Mesenchymal stem cell (in vitro differentiated cells and primary cell): ENCODE data around the gene GTPBP4.
A peak's percentile ranks its signal among the peaks of the same experiment; 100 is the strongest.

ENCODE experiments used
- DNase-seq: peaks from one replicate; pipeline ENCODE4 v3.0.0-alpha.2; 2013
- H2AFZ ChIP-seq: one replicate; pipeline ENCODE4 v1.6.1; 2013; ENCODE audit warnings: low read depth, mild to moderate bottlenecking, control low read depth, inconsistent platforms, low read length, moderate library complexity
- H2AK5ac ChIP-seq: 2 replicates; pipeline ENCODE4 v1.6.1; 2013; ENCODE audit warnings: low read length, moderate library complexity, mild to moderate bottlenecking, inconsistent platforms; ENCODE audit not compliant: severe bottlenecking
- H2BK120ac ChIP-seq: one replicate; pipeline ENCODE4 v1.6.1; 2013; ENCODE audit warnings: low read depth, mild to moderate bottlenecking, inconsistent platforms, low read length, moderate library complexity
- H2BK12ac ChIP-seq, 2 experiments: one replicate each; pipeline ENCODE4 v1.6.1; 2013; ENCODE audit warnings: inconsistent platforms in 2 of 2, low read length in 2 of 2, mild to moderate bottlenecking in 2 of 2, moderate library complexity in 2 of 2, control low read depth in 1 of 2
- H2BK15ac ChIP-seq: one replicate; pipeline ENCODE4 v1.6.1; 2013; ENCODE audit warnings: mild to moderate bottlenecking, low read depth, inconsistent platforms; ENCODE audit not compliant: poor library complexity, severe bottlenecking
- H2BK5ac ChIP-seq: 2 replicates; pipeline ENCODE4 v1.6.1; 2013; ENCODE audit warnings: low read depth, mild to moderate bottlenecking, low read length, control low read depth, inconsistent platforms; ENCODE audit not compliant: poor library complexity, severe bottlenecking
- H3K14ac ChIP-seq, 2 experiments: one replicate each; pipeline ENCODE4 v1.6.1; 2013; ENCODE audit warnings: inconsistent platforms in 2 of 2, low read length in 2 of 2, control low read depth in 1 of 2, mild to moderate bottlenecking in 1 of 2, moderate library complexity in 1 of 2
- H3K18ac ChIP-seq, 2 experiments: one replicate each; pipeline ENCODE4 v1.6.1; 2013; ENCODE audit warnings: inconsistent platforms in 2 of 2, low read length in 2 of 2, control low read depth in 1 of 2, low read depth in 1 of 2, mild to moderate bottlenecking in 1 of 2
- H3K23ac ChIP-seq, 2 experiments: one replicate each; pipeline ENCODE4 v1.6.1; 2013; ENCODE audit warnings: inconsistent platforms in 2 of 2, low read length in 2 of 2, mild to moderate bottlenecking in 2 of 2, moderate library complexity in 2 of 2, control low read depth in 1 of 2
- H3K27ac ChIP-seq: 2 replicates; pipeline ENCODE4 v1.5.1; 2013; ENCODE audit warnings: mild to moderate bottlenecking, moderate library complexity, low read length, control low read depth, inconsistent platforms; ENCODE audit not compliant: poor library complexity, severe bottlenecking
- H3K27me3 ChIP-seq, 2 experiments: 2 replicates each; pipeline versions ENCODE4 v1.6.1 to v1.7.0; 2013; ENCODE audit warnings: low read length in 2 of 2, mild to moderate bottlenecking in 2 of 2, moderate library complexity in 2 of 2, control low read depth in 1 of 2, inconsistent platforms in 1 of 2; ENCODE audit not compliant: control insufficient read depth in 1 of 2, insufficient read depth in 1 of 2
- H3K36me3 ChIP-seq, 2 experiments: 2 replicates each; pipeline versions ENCODE4 v1.6.1 to v1.7.0; 2013; ENCODE audit warnings: low read length in 2 of 2, control low read depth in 1 of 2, inconsistent platforms in 1 of 2, low read depth in 1 of 2, mild to moderate bottlenecking in 1 of 2; ENCODE audit not compliant: insufficient read depth in 2 of 2, control insufficient read depth in 1 of 2
- H3K4ac ChIP-seq, 2 experiments: one replicate each; pipeline ENCODE4 v1.6.1; 2013; ENCODE audit warnings: inconsistent platforms in 2 of 2, low read length in 2 of 2, mild to moderate bottlenecking in 2 of 2, moderate library complexity in 2 of 2, control low read depth in 1 of 2, low read depth in 1 of 2
- H3K4me1 ChIP-seq: 2 replicates; pipeline ENCODE4 v1.6.1; 2013; ENCODE audit warnings: low read depth, low read length, control low read depth; ENCODE audit not compliant: control insufficient read depth, insufficient read depth
- H3K4me2 ChIP-seq: 2 replicates; pipeline ENCODE4 v1.6.1; 2013; ENCODE audit warnings: low read length, mild to moderate bottlenecking, inconsistent platforms; ENCODE audit not compliant: poor library complexity, severe bottlenecking
- H3K4me3 ChIP-seq, 2 experiments: 2 replicates each; pipeline versions ENCODE4 v1.5.1 to v1.7.0; 2013; ENCODE audit warnings: low read length in 2 of 2, mild to moderate bottlenecking in 2 of 2, control low read depth in 1 of 2, low read depth in 1 of 2; ENCODE audit not compliant: insufficient read depth in 1 of 2
- H3K79me1 ChIP-seq: replicated peaks from 2 replicates; pipeline ENCODE4 v1.6.1; 2013; ENCODE audit warnings: mild to moderate bottlenecking, control low read depth, low read length, inconsistent platforms; ENCODE audit not compliant: poor library complexity, severe bottlenecking
- H3K9ac ChIP-seq: 2 replicates; pipeline ENCODE4 v1.7.0; 2013; ENCODE audit warnings: mild to moderate bottlenecking, low read length, moderate library complexity
- H3K9me3 ChIP-seq: 2 replicates; pipeline ENCODE4 v1.7.0; 2013; ENCODE audit warnings: mild to moderate bottlenecking, low read length; ENCODE audit not compliant: control insufficient read depth
- H4K8ac ChIP-seq: one replicate; pipeline ENCODE4 v1.6.1; 2013; ENCODE audit warnings: inconsistent platforms, mild to moderate bottlenecking, low read length, moderate library complexity
- H4K91ac ChIP-seq: one replicate; pipeline ENCODE4 v1.6.1; 2013; ENCODE audit warnings: mild to moderate bottlenecking, low read length, inconsistent platforms
- WGBS: methylation state at CpG from one replicate; pipeline ENCODE4 v1.1.7; 2013; ENCODE audit warnings: mixed read lengths; 5-methylcytosine and 5-hydroxymethylcytosine counted together

Gene GTPBP4

GRCh38 chr10:944034-944831 lies 44.0 kb upstream of the GTPBP4 start:
- Histone ChIP-seq H4K8ac (no peak overlapping the region), H3K9me3 (no peaks in the 10 kb centered on the region), H3K4ac (no peak overlapping the region), H4K91ac (no peak overlapping the region), H2AK5ac (no peak overlapping the region), H3K27ac (no peak overlapping the region), H3K18ac (no peak overlapping the region), H2AFZ (peak overlapping the region; percentile 49), H2BK15ac (no peak overlapping the region), H3K23ac (peak overlapping the region in 1 of 2 experiments; percentile 96), H3K36me3 (no peaks in the 10 kb centered on the region), H3K4me1 (peaks cover 3% of the 10 kb centered on the region), H3K14ac (peak overlapping the region in 1 of 2 experiments; percentile 84), H2BK5ac (no peak overlapping the region), H3K9ac (peak overlapping the region; percentile 88), H3K4me2 (no peak overlapping the region), H3K27me3 (no peaks in the 10 kb centered on the region), H2BK120ac (no peak overlapping the region), H3K79me1 (no peaks in the 10 kb centered on the region), H3K4me3 (peak overlapping the region in 1 of 2 experiments; percentile 48), H2BK12ac (no peak overlapping the region)
- WGBS: 88% methylated on average over 14 of the region's 14 CpGs
- peak; percentile 21 for DNase-seq

- H3K4me3 ChIP-seq: no peak overlapping the region
- no peaks in the 10 kb centered on the region for H3K27me3 ChIP-seq
- H3K79me1 ChIP-seq: no peaks in the 10 kb centered on the region
- peaks cover 3% of the 10 kb centered on the region for H3K4me1 ChIP-seq
- no peak overlapping the region for H4K91ac ChIP-seq
- H3K23ac ChIP-seq: no peak overlapping the region
- H3K4me2 ChIP-seq: no peak overlapping the region
- no peak overlapping the region for H2BK12ac ChIP-seq
- no peak overlapping the region for H2BK5ac ChIP-seq
- 93% methylated on average over 6 of the region's 6 CpGs for WGBS
- no peaks in the 10 kb centered on the region for H3K36me3 ChIP-seq
- no peak overlapping the region for H2BK15ac ChIP-seq
- H3K18ac ChIP-seq: no peak overlapping the region
- no peak overlapping the region for H2AK5ac ChIP-seq
- H2BK120ac ChIP-seq: no peak overlapping the region
- H3K9ac ChIP-seq: no peak overlapping the region
- H3K4ac ChIP-seq: no peak overlapping the region
- H3K14ac ChIP-seq: no peak overlapping the region
- no peaks in the 10 kb centered on the region for H3K9me3 ChIP-seq
- no peak overlapping the region for H4K8ac ChIP-seq
- H3K27ac ChIP-seq: no peak overlapping the region
- no peak for DNase-seq
- no peak overlapping the region for H2AFZ ChIP-seq
These were observed 42.5 kb upstream of the GTPBP4 start for GRCh38 chr10:945778-946177.

GRCh38 chr10:947051-947450 lies 41.2 kb upstream of the GTPBP4 start:
- Histone ChIP-seq H3K27ac (no peak overlapping the region), H3K36me3 (no peaks in the 10 kb centered on the region), H2AK5ac (no peak overlapping the region), H4K91ac (no peak overlapping the region), H3K4ac (no peak overlapping the region), H4K8ac (no peak overlapping the region), H3K9ac (no peak overlapping the region), H3K18ac (no peak overlapping the region), H2BK120ac (no peak overlapping the region), H3K4me1 (peaks cover 3% of the 10 kb centered on the region), H3K23ac (no peak overlapping the region), H2BK12ac (no peak overlapping the region), H3K4me3 (no peak overlapping the region), H2BK5ac (no peak overlapping the region), H2BK15ac (no peak overlapping the region), H2AFZ (no peak overlapping the region), H3K9me3 (no peaks in the 10 kb centered on the region), H3K27me3 (no peaks in the 10 kb centered on the region), H3K14ac (no peak overlapping the region), H3K4me2 (no peak overlapping the region), H3K79me1 (no peaks in the 10 kb centered on the region)
- WGBS: 90% methylated on average over 9 of the region's 9 CpGs
- DNase-seq: no peak

GRCh38 chr10:947881-948280 lies 40.4 kb upstream of the GTPBP4 start:
- no peak overlapping the region for H3K18ac ChIP-seq
- no peak overlapping the region for H4K8ac ChIP-seq
- H3K4me1 ChIP-seq: peaks cover 3% of the 10 kb centered on the region
- H3K4me2 ChIP-seq: no peak overlapping the region
- no peaks in the 10 kb centered on the region for H3K36me3 ChIP-seq
- no peak for DNase-seq
- H3K14ac ChIP-seq: no peak overlapping the region
- no peak overlapping the region for H3K4ac ChIP-seq
- WGBS: 98% methylated on average over 8 of the region's 10 CpGs
- H3K23ac ChIP-seq: no peak overlapping the region
- H3K9ac ChIP-seq: no peak overlapping the region
- H3K4me3 ChIP-seq: no peak overlapping the region
- no peak overlapping the region for H2AFZ ChIP-seq
- H2BK5ac ChIP-seq: no peak overlapping the region
- peak overlapping the region; percentile 62 for H2BK15ac ChIP-seq
- H3K79me1 ChIP-seq: no peaks in the 10 kb centered on the region
- no peak overlapping the region for H4K91ac ChIP-seq
- no peak overlapping the region for H2BK120ac ChIP-seq
- H3K9me3 ChIP-seq: no peaks in the 10 kb centered on the region
- H3K27ac ChIP-seq: no peak overlapping the region
- H2AK5ac ChIP-seq: no peak overlapping the region
- H2BK12ac ChIP-seq: no peak overlapping the region
- no peaks in the 10 kb centered on the region for H3K27me3 ChIP-seq
